Measurements from ENCODE around the gene OR7A17.

- TF ChIP-seq CTCF (conservative IDR thresholded peaks at IDR 0.05; ENCODE audit: low read length): peak; percentile 76
- no peak for TF ChIP-seq EZH2phosphoT487 (IDR thresholded peaks at IDR 0.05; ENCODE audit: borderline replicate concordance)
These were observed 14.2 kb downstream of the OR7A17 start for GRCh38 chr19:14871619-14872230.
